ENCODE measurements around the gene CYTH2.

GRCh38 chr19:48443256-48443655 is 25.9 kb upstream of the CYTH2 start:
- TF ChIP-seq ZNF354C (tag by site-specific recombination; IDR thresholded peaks at IDR 0.05; ENCODE audit: borderline replicate concordance, low read depth) (no peak), CTCF (tag by site-specific recombination; IDR thresholded peaks at IDR 0.05) (no peak), PBX3 (CRISPR knock-in tag; IDR thresholded peaks at IDR 0.05) (no peak), ZNF274 (IDR thresholded peaks at IDR 0.05; ENCODE audit: low read length) (no peak), ZNF274 (tag by site-specific recombination; IDR thresholded peaks at IDR 0.05; ENCODE audit: borderline replicate concordance) (no peak), ZNF76 (tag by site-specific recombination; IDR thresholded peaks at IDR 0.05; ENCODE audit: borderline replicate concordance, low read depth) (no peak), SCRT2 (tag by site-specific recombination; IDR thresholded peaks at IDR 0.05) (no peak), ZFP37 (tag by site-specific recombination; IDR thresholded peaks at IDR 0.05) (no peak), ZNF292 (tag by site-specific recombination; IDR thresholded peaks at IDR 0.05; ENCODE audit: borderline replicate concordance, low read depth) (no peak)

All from HEK293 (cell line).